OCI-LY7 (cell line): Measurements from ENCODE around the gene S100PBP. TPM values are rescaled to one million over a fixed set of nuclear protein-coding genes. Genes with fewer than 3 reads are reported as not detected.

Source experiments
- BruUV-seq: library from RNA; stranded (reverse); fragments of 400-500 nt; replicated peaks from 2 replicates; lab custom pipeline; 2021; lab: Mats Ljungman, UMichigan
- CTCF ChIA-PET: fragments of 300-600 bp; sonication (Branson Sonifier 250); formaldehyde crosslinking; loops from one replicate; lab custom pipeline; 2022; ENCODE audit warnings: antibody characterized with exemption; ENCODE audit not compliant: unreplicated experiment; lab: Charles Lee
- POLR2A ChIA-PET: fragments of 300-600 bp; sonication (Branson Sonifier 250); formaldehyde crosslinking; loops from one replicate; lab custom pipeline; 2022; ENCODE audit warnings: antibody characterized with exemption; lab: Charles Lee
- DNase-seq: peaks from one replicate; pipeline ENCODE4 v3.0.0-alpha.2; 2015; ENCODE audit warnings: low spot score
- H2AFZ ChIP-seq: fragments of 200-600 bp; sonication (generic), shearing (Covaris generic); 2 replicates; pipeline ENCODE4 v1.6.1; 2014; ENCODE audit warnings: mild to moderate bottlenecking, antibody characterized with exemption, low read length, moderate library complexity
- H3K27ac ChIP-seq: fragments of 200-600 bp; sonication (generic); 2 replicates; pipeline ENCODE4 v1.5.1; 2014; ENCODE audit warnings: mixed run types, low read depth, mild to moderate bottlenecking, moderate library complexity, low read length, inconsistent platforms; ENCODE audit not compliant: poor library complexity, severe bottlenecking
- H3K36me3 ChIP-seq: fragments of 200-600 bp; sonication (generic); 2 replicates; pipeline ENCODE4 v1.6.1; 2014; ENCODE audit warnings: mild to moderate bottlenecking, antibody characterized with exemption, low read length, moderate library complexity, mixed read lengths; ENCODE audit not compliant: insufficient read depth
- H3K4me1 ChIP-seq: fragments of 200-600 bp; sonication (generic); 2 replicates; pipeline ENCODE4 v1.5.1; 2014; ENCODE audit warnings: mild to moderate bottlenecking, low read length; ENCODE audit not compliant: insufficient read depth, poor library complexity, severe bottlenecking
- H3K4me2 ChIP-seq: fragments of 200-600 bp; sonication (generic); 2 replicates; pipeline ENCODE4 v1.6.1; 2014; ENCODE audit warnings: mild to moderate bottlenecking, low read length
- H3K4me3 ChIP-seq: fragments of 200-600 bp; sonication (generic); 2 replicates; pipeline ENCODE4 v1.5.1; 2014; ENCODE audit warnings: mild to moderate bottlenecking, low read depth, low read length; ENCODE audit not compliant: poor library complexity, severe bottlenecking
- H3K79me2 ChIP-seq: fragments of 200-600 bp; sonication (generic); 2 replicates; pipeline ENCODE4 v1.6.1; 2016; ENCODE audit warnings: low read depth, mild to moderate bottlenecking, low read length, moderate library complexity, mixed read lengths; ENCODE audit not compliant: insufficient read depth
- H3K9me2 ChIP-seq: fragments of 200-600 bp; sonication (generic); 2 replicates; pipeline ENCODE4 v1.6.1; 2016; ENCODE audit warnings: mild to moderate bottlenecking, low read length, mixed read lengths; ENCODE audit not compliant: insufficient read depth
- H3K9me3 ChIP-seq: fragments of 200-600 bp; sonication (generic); 2 replicates; pipeline ENCODE4 v1.6.1; 2014; ENCODE audit warnings: mild to moderate bottlenecking, mixed run types, low read length, mixed read lengths
- H4K20me1 ChIP-seq: fragments of 200-600 bp; sonication (generic); 2 replicates; pipeline ENCODE4 v1.6.1; 2014; ENCODE audit warnings: mild to moderate bottlenecking, antibody characterized with exemption, low read length, moderate library complexity, mixed read lengths; ENCODE audit not compliant: insufficient read depth
- CTCF ChIP-seq: fragments of 200-600 bp; sonication (generic); conservative IDR thresholded peaks from 2 replicates; pipeline ENCODE4 v1.5.1; 2014; ENCODE audit warnings: mild to moderate bottlenecking, antibody characterized with exemption, low read length, moderate library complexity, mixed read lengths
- EZH2phosphoT487 ChIP-seq: fragments of 200-600 bp; sonication (generic); IDR thresholded peaks from 2 replicates; pipeline ENCODE4 v1.6.1; 2018; ENCODE audit warnings: low read depth, borderline replicate concordance, mild to moderate bottlenecking, mixed run types, antibody characterized with exemption, low read length, moderate library complexity, mixed read lengths
- intact Hi-C: fragments of 100-400 bp; cut with micrococcal nuclease; formaldehyde crosslinking; loops from one replicate; pipeline ENCODE4 v1.10.0; 2022; ENCODE audit not compliant: unreplicated experiment
- total RNA-seq, 2 experiments: library from RNA; depleted of rRNA in 1 of 2; stranded (reverse); fragments of >200 nt in 1 of 2; shearing (Covaris generic) in 1 of 2; gene quantifications; 2 replicates each; pipeline ENCODE4 v1.2.3, GENCODE V29; 2014 to 2022

Gene S100PBP
- total RNA-seq, 2 experiments from 2014 or later: 72.1 to 136 TPM

- H3K4me2 ChIP-seq: no peak overlapping the region
- TF ChIP-seq CTCF (no peak), EZH2phosphoT487 (no peak)
- H4K20me1 ChIP-seq: no peaks in the 10 kb centered on the region
- peaks cover 22% of the 10 kb centered on the region; the same call in 1 of the 2 replicates for H3K36me3 ChIP-seq
- no peak for DNase-seq
- no peaks in the 10 kb centered on the region for H3K9me2 ChIP-seq
- H3K4me3 ChIP-seq: no peak overlapping the region
- H3K79me2 ChIP-seq: no peaks in the 10 kb centered on the region
- no peaks in the 10 kb centered on the region for H3K4me1 ChIP-seq
- no TSS peak for BruUV-seq
- no peak overlapping the region for H3K27ac ChIP-seq
- no peak overlapping the region for H2AFZ ChIP-seq
- no peaks in the 10 kb centered on the region for H3K9me3 ChIP-seq
- POLR2A ChIA-PET: interaction anchor here (0.6 to 0.7 kb wide), 2 partner anchors 10 to 156 kb away, joined by 3 to 4 read pairs; no protein-coding TSS in a partner anchor
- CTCF ChIA-PET: no interaction called here
- intact Hi-C loops: loop anchor here (5.0 kb wide), 1 partner anchor 322 kb away; no protein-coding TSS in a partner anchor
Observed at GRCh38 chr1:32769524-32770220, 47.8 kb upstream of the S100PBP start.

- Histone ChIP-seq H3K4me1 (no peaks in the 10 kb centered on the region), H3K4me3 (no peak overlapping the region), H3K4me2 (no peak overlapping the region), H4K20me1 (no peaks in the 10 kb centered on the region), H3K9me3 (no peaks in the 10 kb centered on the region), H2AFZ (no peak overlapping the region), H3K27ac (no peak overlapping the region), H3K36me3 (peaks cover 27% of the 10 kb centered on the region), H3K9me2 (no peaks in the 10 kb centered on the region), H3K79me2 (no peaks in the 10 kb centered on the region)
- DNase-seq: no peak
- ChIA-PET CTCF (no interaction called here), POLR2A (interaction anchor here (0.6 kb wide), 1 partner anchor 15 kb away, joined by 3 read pairs; no protein-coding TSS in a partner anchor)
- intact Hi-C loops: loop anchor here (5.0 kb wide), 1 partner anchor 323 kb away; no protein-coding TSS in a partner anchor
- no TSS peak for BruUV-seq
- TF ChIP-seq EZH2phosphoT487: no peak
- no peak for TF ChIP-seq CTCF
Observed at GRCh38 chr1:32770221-32770731, 47.2 kb upstream of the S100PBP start.
